ENCODE measurements around the gene NRBP1. TPM values are rescaled to one million over a fixed set of nuclear protein-coding genes. Genes with fewer than 3 reads are reported as not detected.

NRBP1 gene
- total RNA-seq, 2 experiments from 2014 or later = 92.2 to 92.5 TPM

- Mint-ChIP-seq H3K4me3 (no peak overlapping the region), H3K36me3 (peaks cover 36% of the 10 kb centered on the region), H3K4me1 (peaks cover 11% of the 10 kb centered on the region), H3K27me3 (no peaks in the 10 kb centered on the region), H3K9me3 (no peaks in the 10 kb centered on the region), H3K27ac (peak overlapping the region; percentile 20)
- POLR2A ChIA-PET = no interaction called here
- DNase-seq = no peak
- ATAC-seq (ENCODE audit: low read depth) = no peak
These were observed 7.2 kb downstream of the NRBP1 start for GRCh38 chr2:27435628-27436027.

- H3K27me3 Mint-ChIP-seq = no peaks in the 10 kb centered on the region
- POLR2A ChIA-PET = no interaction called here
- peaks cover 13% of the 10 kb centered on the region for H3K4me1 Mint-ChIP-seq
- no peaks in the 10 kb centered on the region for H3K9me3 Mint-ChIP-seq
- no peak overlapping the region for H3K27ac Mint-ChIP-seq
- H3K4me3 Mint-ChIP-seq = no peak overlapping the region
- DNase-seq = no peak
- no peak for ATAC-seq (ENCODE audit: low read depth)
- peaks cover 23% of the 10 kb centered on the region for H3K36me3 Mint-ChIP-seq
These were observed 12.9 kb downstream of the NRBP1 start for GRCh38 chr2:27441226-27441926.

GRCh38 chr2:27441958-27442919 is 13.8 kb downstream of the NRBP1 start, which contains the start of gene KRTCAP3:
TSS of gene KRTCAP3 (plus strand) at chr2:27442381. CDS start at chr2:27442413, 32 bp downstream.
- Mint-ChIP-seq H3K4me1 (peaks cover 13% of the 10 kb centered on the region), H3K27me3 (no peaks in the 10 kb centered on the region), H3K9me3 (no peaks in the 10 kb centered on the region), H3K36me3 (peaks cover 20% of the 10 kb centered on the region), H3K27ac (peak within 1 kb of the TSS; percentile 63), H3K4me3 (no peak within 1 kb of the TSS)
- ATAC-seq (ENCODE audit: low read depth) = peak; percentile 60
- POLR2A ChIA-PET = no interaction called here
- peak; percentile 63 for DNase-seq

GRCh38 chr2:27442920-27443282 is 14.5 kb downstream of the NRBP1 start:
- Mint-ChIP-seq H3K27ac (peak overlapping the region; percentile 63), H3K4me1 (peaks cover 13% of the 10 kb centered on the region), H3K9me3 (no peaks in the 10 kb centered on the region), H3K36me3 (peaks cover 18% of the 10 kb centered on the region), H3K4me3 (no peak overlapping the region), H3K27me3 (no peaks in the 10 kb centered on the region)
- POLR2A ChIA-PET = no interaction called here
- ATAC-seq (ENCODE audit: low read depth) = no peak
- DNase-seq = no peak

- POLR2A ChIA-PET = interaction anchor here (1.4 to 1.6 kb wide), 2 partner anchors 17 to 218 kb away, joined by 3 to 4 read pairs; partner anchors contain the start of genes NRBP1, SLC4A1AP and SUPT7L
- DNase-seq = no peak
- no peak for ATAC-seq (ENCODE audit: low read depth)
- Mint-ChIP-seq H3K27me3 (no peaks in the 10 kb centered on the region), H3K9me3 (no peaks in the 10 kb centered on the region), H3K27ac (no peak overlapping the region), H3K4me3 (no peak overlapping the region), H3K4me1 (peaks cover 13% of the 10 kb centered on the region), H3K36me3 (peaks cover 12% of the 10 kb centered on the region)
These were observed 16.7 kb downstream of the NRBP1 start for GRCh38 chr2:27445155-27445554.

GRCh38 chr2:27445615-27446014 is 17.2 kb downstream of the NRBP1 start:
- DNase-seq (no peak), ATAC-seq (ENCODE audit: low read depth) (no peak)
- Mint-ChIP-seq H3K4me1 (peaks cover 13% of the 10 kb centered on the region), H3K36me3 (peaks cover 8% of the 10 kb centered on the region), H3K4me3 (no peak overlapping the region), H3K27me3 (no peaks in the 10 kb centered on the region), H3K27ac (peak overlapping the region; percentile 75), H3K9me3 (no peaks in the 10 kb centered on the region)
- POLR2A ChIA-PET = interaction anchor here (0.5 to 1.9 kb wide), 6 partner anchors 15 to 234 kb away, joined by 3 to 8 read pairs (median 4); partner anchors contain the start of genes ATRAID, NRBP1, PPM1G and SLC4A1AP

GRCh38 chr2:27446057-27446456 is 17.6 kb downstream of the NRBP1 start:
- POLR2A ChIA-PET = interaction anchor here (0.5 to 1.9 kb wide), 6 partner anchors 15 to 234 kb away, joined by 3 to 8 read pairs (median 4); partner anchors contain the start of genes ATRAID, NRBP1, PPM1G and SLC4A1AP
- Mint-ChIP-seq H3K27me3 (no peaks in the 10 kb centered on the region), H3K9me3 (no peaks in the 10 kb centered on the region), H3K4me3 (no peak overlapping the region), H3K36me3 (peaks cover 5% of the 10 kb centered on the region), H3K4me1 (peaks cover 13% of the 10 kb centered on the region), H3K27ac (peak overlapping the region; percentile 75)
- ATAC-seq (ENCODE audit: low read depth) = peak; percentile 45
- no peak for DNase-seq

- Mint-ChIP-seq H3K27me3 (no peaks in the 10 kb centered on the region), H3K4me3 (no peak overlapping the region)
These were observed 19.9 kb downstream of the NRBP1 start for GRCh38 chr2:27448381-27448780.

GRCh38 chr2:27451095-27451494 is 22.7 kb downstream of the NRBP1 start:
- Mint-ChIP-seq H3K27me3 (no peaks in the 10 kb centered on the region), H3K4me3 (no peak overlapping the region), H3K36me3 (peaks cover 1% of the 10 kb centered on the region), H3K27ac (no peak overlapping the region), H3K4me1 (peaks cover under 1% of the 10 kb centered on the region), H3K9me3 (no peaks in the 10 kb centered on the region)
- no peak for ATAC-seq (ENCODE audit: low read depth)
- POLR2A ChIA-PET = no interaction called here
- no peak for DNase-seq

More at GRCh38 chr2:27448381-27448780, 19.9 kb downstream of the NRBP1 start:
- Mint-ChIP-seq H3K36me3 (peaks cover 1% of the 10 kb centered on the region), H3K4me1 (peaks cover 10% of the 10 kb centered on the region), H3K27ac (no peak overlapping the region), H3K9me3 (no peaks in the 10 kb centered on the region)
- no peak for DNase-seq
- ATAC-seq (ENCODE audit: low read depth) = no peak
- POLR2A ChIA-PET = interaction anchor here (1.4 kb wide), 1 partner anchor 9 kb away, joined by 3 read pairs; no protein-coding TSS in a partner anchor

GRCh38 chr2:27453968-27454367 is 25.5 kb downstream of the NRBP1 start:
- Mint-ChIP-seq H3K36me3 (peaks cover 4% of the 10 kb centered on the region), H3K27me3 (no peaks in the 10 kb centered on the region), H3K4me1 (no peaks in the 10 kb centered on the region), H3K4me3 (no peak overlapping the region), H3K9me3 (no peaks in the 10 kb centered on the region), H3K27ac (no peak overlapping the region)
- ATAC-seq (ENCODE audit: low read depth) (no peak), DNase-seq (no peak)
- POLR2A ChIA-PET = interaction anchor here (0.9 kb wide), 1 partner anchor 26 kb away, joined by 3 read pairs; the partner anchor contains the start of gene NRBP1

- Mint-ChIP-seq H3K27me3 (no peaks in the 10 kb centered on the region), H3K27ac (no peak overlapping the region), H3K9me3 (no peaks in the 10 kb centered on the region), H3K4me3 (no peak overlapping the region), H3K36me3 (peaks cover 4% of the 10 kb centered on the region), H3K4me1 (no peaks in the 10 kb centered on the region)
- DNase-seq = no peak
- no peak for ATAC-seq (ENCODE audit: low read depth)
- POLR2A ChIA-PET = no interaction called here
These were observed 32.7 kb downstream of the NRBP1 start for GRCh38 chr2:27461118-27461517.

- POLR2A ChIA-PET = no interaction called here
- no peaks in the 10 kb centered on the region for H3K9me3 Mint-ChIP-seq
- no peak overlapping the region for H3K27ac Mint-ChIP-seq
- ATAC-seq (ENCODE audit: low read depth) (no peak), DNase-seq (no peak)
- peaks cover 2% of the 10 kb centered on the region for H3K36me3 Mint-ChIP-seq
- no peaks in the 10 kb centered on the region for H3K4me1 Mint-ChIP-seq
- H3K27me3 Mint-ChIP-seq = no peaks in the 10 kb centered on the region
- H3K4me3 Mint-ChIP-seq = no peak overlapping the region
These were observed 36.0 kb downstream of the NRBP1 start for GRCh38 chr2:27464443-27464842.

- H3K4me3 Mint-ChIP-seq = no peak overlapping the region
- DNase-seq (no peak), ATAC-seq (ENCODE audit: low read depth) (no peak)
- POLR2A ChIA-PET = no interaction called here
- peaks cover 8% of the 10 kb centered on the region for H3K36me3 Mint-ChIP-seq
- H3K9me3 Mint-ChIP-seq = no peaks in the 10 kb centered on the region
- no peaks in the 10 kb centered on the region for H3K27me3 Mint-ChIP-seq
- peaks cover 2% of the 10 kb centered on the region for H3K4me1 Mint-ChIP-seq
- no peak overlapping the region for H3K27ac Mint-ChIP-seq
These were observed 43.5 kb downstream of the NRBP1 start for GRCh38 chr2:27471961-27472360.

Data from activated naive CD8-positive, alpha-beta T cell treated with anti-CD3 and anti-CD28 coated beads, Interleukin-2, amount 10 ng/mL, durations not matched to agents 7 days and 5 days (primary cell).